Measurements from ENCODE around the gene RER1. TPM values are rescaled to one million over a fixed set of nuclear protein-coding genes. Genes with fewer than 3 reads are reported as not detected.

RER1 gene
- total RNA-seq, 1 experiment from 2014 or later = 141 TPM

GRCh38 chr1:2368053-2368744 is 23.4 kb upstream of the RER1 start:
- peaks cover 9% of the 10 kb centered on the region for H3K9me3 Mint-ChIP-seq (ENCODE audit: unreplicated experiment)
- TF ChIP-seq CTCF (IDR thresholded peaks at IDR 0.05; ENCODE audit: insufficient read depth in 1 of 2, low read depth in 1 of 2, low read length in 1 of 2, severe bottlenecking in 1 of 2, unreplicated experiment in 1 of 2) = no peak
- no peak for DNase-seq
- no peak overlapping the region for H3K27ac Mint-ChIP-seq (ENCODE audit: unreplicated experiment)
- H3K4me1 ChIP-seq = no peaks in the 10 kb centered on the region
- ChIA-PET POLR2A (no interaction called here), CTCF (no interaction called here)
- no peaks in the 10 kb centered on the region for H3K27me3 Mint-ChIP-seq (ENCODE audit: insufficient read depth, unreplicated experiment)
- H3K36me3 Mint-ChIP-seq (ENCODE audit: insufficient read depth, unreplicated experiment) = no peaks in the 10 kb centered on the region
- H3K4me3 Mint-ChIP-seq (ENCODE audit: unreplicated experiment) = no peak overlapping the region
- no peak overlapping the region for H3K4me3 ChIP-seq (ENCODE audit: low read depth, low read length)
- no peaks in the 10 kb centered on the region for H3K27me3 ChIP-seq (replicated peaks; ENCODE audit: control insufficient read depth, insufficient read depth, low read length)
- intact Hi-C loops (cut with micrococcal nuclease; ENCODE audit: unreplicated experiment) = no loop called here
- no peaks in the 10 kb centered on the region for H3K36me3 ChIP-seq (ENCODE audit: control insufficient read depth, insufficient read depth, low read length)
- BruUV-seq (replicated peaks) = no TSS peak
- H3K9me3 ChIP-seq = no peaks in the 10 kb centered on the region
- no peaks in the 10 kb centered on the region for H3K4me1 Mint-ChIP-seq (ENCODE audit: low read depth, unreplicated experiment)

DNA sequence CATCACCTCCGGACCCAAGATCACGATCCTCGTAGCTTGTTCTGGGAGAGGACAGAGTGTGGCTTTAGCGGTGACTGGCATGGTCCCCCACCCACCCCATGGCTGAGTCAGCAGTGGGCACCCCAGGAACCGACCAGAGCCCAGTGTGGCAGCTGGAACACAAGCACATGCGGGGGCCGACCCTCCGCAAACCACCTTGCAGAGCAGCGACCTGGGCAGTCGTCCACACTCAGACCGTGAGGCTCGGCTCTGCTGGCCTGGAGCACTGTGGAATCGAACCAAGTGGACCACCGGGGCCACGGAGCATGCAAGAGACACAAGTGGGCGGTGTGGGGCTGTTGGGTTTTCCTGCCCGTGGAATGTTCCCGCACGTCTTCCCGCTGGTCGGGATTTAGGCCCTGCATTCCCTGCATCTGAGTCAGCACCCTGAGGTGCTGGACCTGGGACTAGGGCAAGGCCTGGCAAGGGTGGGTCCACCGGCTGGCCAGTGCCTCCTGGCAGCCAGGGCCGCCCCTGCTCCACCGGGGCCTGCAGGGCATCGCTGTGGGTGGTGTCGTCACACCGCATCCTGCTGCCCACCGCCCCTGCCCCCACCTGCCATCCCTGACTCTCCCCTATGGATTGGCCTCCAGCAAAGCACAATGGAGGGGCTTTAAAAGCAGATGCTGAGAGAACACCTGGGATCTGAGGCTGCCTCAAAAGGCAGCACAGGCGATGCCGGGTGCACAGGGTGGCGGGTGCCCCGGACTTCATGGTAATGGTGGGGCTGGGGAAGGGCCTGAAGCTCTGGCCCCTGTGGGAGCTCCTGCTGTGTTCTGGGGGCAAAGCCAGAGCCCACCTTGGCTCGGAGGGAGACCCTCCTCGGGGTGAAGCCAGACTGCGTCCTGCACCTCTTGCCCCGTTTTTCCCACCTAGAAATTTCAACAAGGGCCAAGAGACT is 18.8 kb upstream of the RER1 start:
- no peak for TF ChIP-seq CTCF (IDR thresholded peaks at IDR 0.05; ENCODE audit: insufficient read depth in 1 of 2, low read depth in 1 of 2, low read length in 1 of 2, severe bottlenecking in 1 of 2, unreplicated experiment in 1 of 2)
- no peak overlapping the region for H3K27ac Mint-ChIP-seq (ENCODE audit: unreplicated experiment)
- BruUV-seq (replicated peaks) = no TSS peak
- Histone ChIP-seq H3K27me3 (replicated peaks; ENCODE audit: control insufficient read depth, insufficient read depth, low read length) (no peaks in the 10 kb centered on the region), H3K4me1 (no peaks in the 10 kb centered on the region), H3K36me3 (ENCODE audit: control insufficient read depth, insufficient read depth, low read length) (no peaks in the 10 kb centered on the region), H3K4me3 (ENCODE audit: low read depth, low read length) (no peak overlapping the region), H3K9me3 (no peaks in the 10 kb centered on the region)
- CTCF ChIA-PET = no interaction called here
- H3K4me1 Mint-ChIP-seq (ENCODE audit: low read depth, unreplicated experiment) = no peaks in the 10 kb centered on the region
- no peak for DNase-seq
- no peaks in the 10 kb centered on the region for H3K27me3 Mint-ChIP-seq (ENCODE audit: insufficient read depth, unreplicated experiment)
- H3K9me3 Mint-ChIP-seq (ENCODE audit: unreplicated experiment) = no peaks in the 10 kb centered on the region
- intact Hi-C loops (cut with micrococcal nuclease; ENCODE audit: unreplicated experiment) = no loop called here
- POLR2A ChIA-PET = no interaction called here
- H3K4me3 Mint-ChIP-seq (ENCODE audit: unreplicated experiment) = no peak overlapping the region
- no peaks in the 10 kb centered on the region for H3K36me3 Mint-ChIP-seq (ENCODE audit: insufficient read depth, unreplicated experiment)

DNA sequence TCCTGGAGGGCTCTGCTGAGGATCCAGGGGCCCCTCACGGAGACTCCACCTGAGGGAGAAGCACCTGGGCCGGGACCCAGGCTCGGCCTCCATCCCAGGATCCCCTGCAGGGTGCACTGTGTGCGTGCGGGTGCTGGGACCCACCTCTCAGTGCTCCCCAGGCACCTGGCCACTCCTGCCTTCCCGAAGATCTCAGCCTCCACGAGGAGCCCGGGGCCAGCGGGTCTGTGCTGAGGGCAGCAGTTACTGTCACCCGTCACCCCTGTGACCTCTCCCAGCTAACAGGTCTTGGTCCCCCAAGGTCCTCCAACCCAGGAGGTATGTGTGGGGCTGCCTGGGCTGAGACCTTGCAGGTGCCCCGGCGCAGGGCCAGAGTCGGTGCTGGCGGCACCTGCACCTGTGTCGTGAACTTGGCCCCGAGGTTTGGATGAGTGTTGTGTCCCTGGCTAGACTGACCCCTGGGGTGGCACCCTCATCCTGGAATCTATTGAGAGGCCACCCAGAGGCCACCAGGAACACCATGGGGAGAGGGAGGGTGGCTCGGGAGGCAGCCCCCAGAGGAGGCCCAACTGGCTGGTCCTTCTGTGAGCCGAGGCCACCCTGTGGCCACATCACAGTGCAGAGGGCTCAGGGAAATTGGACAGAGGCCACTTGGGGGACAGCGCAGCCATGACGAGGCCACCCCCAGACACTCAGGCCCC is 17.9 kb upstream of the RER1 start:
- ChIA-PET CTCF (no interaction called here), POLR2A (no interaction called here)
- no peak overlapping the region for H3K4me3 Mint-ChIP-seq (ENCODE audit: unreplicated experiment)
- H3K9me3 Mint-ChIP-seq (ENCODE audit: unreplicated experiment) = no peaks in the 10 kb centered on the region
- Histone ChIP-seq H3K36me3 (ENCODE audit: control insufficient read depth, insufficient read depth, low read length) (no peaks in the 10 kb centered on the region), H3K4me1 (no peaks in the 10 kb centered on the region), H3K4me3 (ENCODE audit: low read depth, low read length) (no peak overlapping the region), H3K27me3 (replicated peaks; ENCODE audit: control insufficient read depth, insufficient read depth, low read length) (no peaks in the 10 kb centered on the region), H3K9me3 (no peaks in the 10 kb centered on the region)
- TF ChIP-seq CTCF (IDR thresholded peaks at IDR 0.05; ENCODE audit: insufficient read depth in 1 of 2, low read depth in 1 of 2, low read length in 1 of 2, severe bottlenecking in 1 of 2, unreplicated experiment in 1 of 2) = no peak
- no peak for DNase-seq
- intact Hi-C loops (cut with micrococcal nuclease; ENCODE audit: unreplicated experiment) = no loop called here
- H3K27me3 Mint-ChIP-seq (ENCODE audit: insufficient read depth, unreplicated experiment) = no peaks in the 10 kb centered on the region
- H3K4me1 Mint-ChIP-seq (ENCODE audit: low read depth, unreplicated experiment) = no peaks in the 10 kb centered on the region
- no peak overlapping the region for H3K27ac Mint-ChIP-seq (ENCODE audit: unreplicated experiment)
- no TSS peak for BruUV-seq (replicated peaks)
- no peaks in the 10 kb centered on the region for H3K36me3 Mint-ChIP-seq (ENCODE audit: insufficient read depth, unreplicated experiment)

Data from Caco-2 (cell line).